ENCODE results near the gene RNF135.
"Not testable (repeated sequence)": the region's sequence is repeated elsewhere in the genome, so short reads cannot be mapped to it uniquely, and the experiment has no call there.

RNF135 gene

GRCh38 chr17:30956764-30957374 lies 14.0 kb upstream of the RNF135 start:
- no peak for DNase-seq

- no peak for DNase-seq
Observed at GRCh38 chr17:30957741-30958140, 13.1 kb upstream of the RNF135 start.

DNA sequence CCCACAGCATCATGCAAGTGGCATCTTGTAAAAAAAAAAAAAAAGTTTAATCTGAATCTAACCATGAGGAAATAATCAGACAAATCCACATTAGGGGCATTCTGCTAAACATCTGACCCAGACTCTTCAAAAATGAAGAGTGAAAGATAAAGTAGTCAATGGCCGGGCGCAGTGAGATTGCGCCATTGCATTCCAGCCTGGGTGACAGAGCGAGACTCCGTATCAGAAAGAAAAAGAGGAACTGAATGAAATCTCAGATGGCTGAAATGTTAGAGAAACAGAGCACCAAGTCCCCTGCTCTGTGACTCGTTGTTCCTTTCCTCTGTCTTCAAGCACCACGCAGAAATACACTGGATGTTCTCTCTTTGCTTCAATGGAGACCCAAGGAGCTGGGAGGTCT lies 12.7 kb upstream of the RNF135 start:
- no peak for DNase-seq

DNA sequence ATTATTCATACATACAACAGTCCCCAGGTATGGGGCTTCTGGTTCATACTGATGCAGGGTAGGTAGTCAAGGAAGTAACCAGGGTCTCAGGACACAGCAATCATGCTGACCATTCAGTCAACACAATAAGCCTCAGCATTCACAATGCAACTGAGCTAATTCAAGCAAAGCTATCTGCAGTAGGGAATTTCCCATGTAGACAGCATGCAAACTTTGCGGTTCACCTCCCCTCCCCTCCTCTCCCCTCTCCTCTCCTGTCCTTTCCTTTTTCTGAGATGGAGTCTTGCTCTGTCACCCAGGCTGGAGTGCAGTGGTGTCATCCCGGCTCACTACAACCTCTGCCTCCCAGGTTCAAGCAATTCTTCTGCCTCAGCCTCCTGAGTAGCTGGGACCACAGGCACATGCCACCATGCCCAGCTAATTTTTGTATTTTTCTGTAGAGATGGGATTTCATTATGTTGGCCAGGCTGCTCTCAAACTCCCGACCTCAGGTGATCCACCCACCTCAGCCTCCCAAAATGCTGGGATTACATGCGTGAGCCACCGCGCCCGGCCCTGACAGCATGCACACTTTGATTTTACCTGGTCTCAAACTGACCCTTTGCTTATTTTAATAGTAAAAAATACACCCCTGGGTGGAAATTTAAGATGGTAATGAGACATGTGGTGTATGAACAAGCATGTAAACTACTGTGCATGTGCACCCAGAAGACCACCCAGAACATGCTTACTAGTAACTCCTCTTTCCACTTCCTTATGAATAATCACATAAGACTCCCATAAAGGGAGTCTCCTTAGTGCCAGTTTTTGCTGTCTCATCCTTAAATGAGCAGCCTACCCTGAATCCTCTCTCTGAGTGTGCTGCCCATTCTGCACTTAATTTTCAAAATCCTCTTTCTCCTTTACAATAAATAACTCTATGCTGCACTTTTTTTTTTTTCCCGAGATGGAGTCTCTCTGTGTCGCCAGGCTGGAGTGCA lies 9.3 kb upstream of the RNF135 start:
- DNase-seq = no peak

DNA sequence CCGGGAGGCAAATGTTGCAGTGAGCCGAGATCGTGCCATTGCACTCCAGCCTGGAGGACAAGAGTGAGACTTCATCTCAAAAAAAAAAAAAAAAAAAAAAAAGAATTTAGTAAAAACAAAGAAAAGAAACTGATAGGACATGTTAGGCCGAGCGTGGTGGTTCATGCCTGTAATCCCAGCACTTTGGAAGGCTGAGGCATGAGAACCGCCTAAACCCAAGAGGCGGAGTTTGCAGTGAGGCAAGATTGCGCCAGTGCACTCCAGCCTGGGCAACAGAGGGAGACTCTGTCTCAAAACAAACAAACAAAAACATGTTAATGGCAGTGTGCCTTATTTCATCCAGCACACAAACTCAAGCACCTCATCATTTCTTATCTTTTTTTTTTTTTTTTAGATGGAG lies 6.5 kb upstream of the RNF135 start:
- not testable (repeated sequence) for DNase-seq

- DNase-seq = no peak
Observed at GRCh38 chr17:30964876-30965275, 6.0 kb upstream of the RNF135 start.

DNA sequence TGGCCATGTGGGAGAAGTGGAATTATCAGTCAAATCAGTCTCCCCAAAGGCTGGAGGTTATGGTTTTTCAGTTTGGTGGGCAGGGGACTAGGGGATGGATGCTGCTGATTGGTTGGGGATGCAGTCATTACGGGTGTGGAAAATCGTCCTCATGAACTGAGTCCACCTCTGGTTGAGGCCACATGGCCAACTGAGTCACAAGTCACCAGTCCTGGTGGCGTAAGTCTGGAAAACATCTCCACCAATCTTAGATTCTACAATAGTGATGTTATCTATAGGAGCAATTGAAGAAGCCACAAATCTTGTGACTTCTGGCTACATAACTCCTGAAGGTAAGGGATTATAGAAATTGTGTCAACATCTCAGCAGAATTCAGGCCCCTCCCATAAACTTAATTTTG lies 5.2 kb upstream of the RNF135 start:
- DNase-seq = no peak

GRCh38 chr17:30967911-30968310 lies 2.9 kb upstream of the RNF135 start:
- DNase-seq = not testable (repeated sequence)

DNA sequence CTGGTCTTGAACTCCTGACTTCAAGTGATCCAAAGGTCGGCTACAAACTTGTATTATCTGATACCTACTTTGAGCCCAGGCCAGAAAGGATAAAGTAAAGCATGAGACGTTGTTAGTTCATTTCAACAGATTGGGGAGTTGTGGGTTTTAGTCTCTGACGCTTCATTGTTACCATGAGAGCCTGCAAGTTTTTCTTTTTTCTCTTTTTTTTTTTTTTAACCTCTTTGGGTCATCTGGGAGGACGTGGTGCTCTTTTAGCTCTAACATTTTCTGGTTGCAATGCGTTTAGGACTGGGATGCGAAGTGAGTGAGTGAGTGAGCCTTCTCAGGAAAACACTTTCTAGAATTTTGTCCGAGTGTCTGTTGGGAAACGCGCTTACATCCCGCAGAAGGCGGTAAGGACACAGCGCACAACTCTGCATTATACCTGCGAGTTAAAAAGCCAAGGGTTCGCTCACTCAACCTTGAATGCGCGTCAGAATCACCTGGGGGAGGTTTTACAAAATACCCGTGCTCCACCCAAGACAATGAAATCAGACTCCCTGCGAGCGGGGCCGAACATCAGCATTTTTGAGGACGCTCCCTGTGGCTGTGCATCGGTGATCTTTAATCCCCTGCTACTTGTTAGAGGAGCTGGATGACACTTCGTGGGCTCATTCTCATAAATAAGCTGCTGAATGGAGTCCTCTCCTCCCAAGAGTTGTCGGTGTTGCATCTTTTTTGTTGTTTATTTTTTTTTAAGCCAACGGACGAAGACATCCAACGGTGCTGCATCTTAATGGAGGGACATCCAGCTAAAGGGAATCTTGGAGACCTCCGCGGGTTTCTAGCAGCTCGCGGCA lies 629 bp upstream of the RNF135 start:
- DNase-seq = no peak

DNA sequence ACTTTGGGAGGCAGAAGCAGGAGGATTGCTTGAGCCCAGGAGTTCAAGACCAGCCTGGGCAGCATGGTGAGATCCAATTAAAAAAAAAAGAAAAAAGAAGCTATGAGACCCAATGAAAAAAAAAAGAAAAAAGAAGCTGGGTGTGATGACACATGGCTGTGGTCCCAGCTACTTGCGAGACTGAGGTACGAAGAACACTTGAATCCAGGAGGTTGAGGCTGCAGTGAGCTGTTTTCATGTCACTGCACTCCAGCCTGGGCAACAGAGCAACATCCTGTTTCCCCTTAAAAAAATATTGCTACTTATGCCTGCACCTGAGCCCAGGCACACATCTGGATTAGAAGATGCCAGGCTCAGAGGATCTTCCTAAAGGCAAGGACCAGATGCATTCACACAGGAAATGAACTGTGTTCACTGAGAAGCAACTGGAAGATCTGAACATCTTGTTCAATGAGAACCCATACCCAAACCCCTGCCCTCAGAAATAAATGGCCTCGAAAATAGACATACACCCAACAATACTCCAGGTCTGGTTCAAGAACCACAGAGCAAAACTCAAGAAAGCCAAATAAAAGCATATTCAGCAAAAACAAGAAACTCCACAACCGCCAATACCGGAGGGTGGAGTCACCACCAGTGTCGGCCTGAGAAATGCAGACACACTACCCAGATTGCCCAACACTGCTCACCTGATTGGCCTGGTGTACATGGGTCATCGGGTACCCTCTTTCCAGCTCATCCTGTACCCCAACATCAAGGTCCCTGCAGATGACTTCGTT lies 4.4 kb downstream of the RNF135 start:
- no peak for DNase-seq

DNA sequence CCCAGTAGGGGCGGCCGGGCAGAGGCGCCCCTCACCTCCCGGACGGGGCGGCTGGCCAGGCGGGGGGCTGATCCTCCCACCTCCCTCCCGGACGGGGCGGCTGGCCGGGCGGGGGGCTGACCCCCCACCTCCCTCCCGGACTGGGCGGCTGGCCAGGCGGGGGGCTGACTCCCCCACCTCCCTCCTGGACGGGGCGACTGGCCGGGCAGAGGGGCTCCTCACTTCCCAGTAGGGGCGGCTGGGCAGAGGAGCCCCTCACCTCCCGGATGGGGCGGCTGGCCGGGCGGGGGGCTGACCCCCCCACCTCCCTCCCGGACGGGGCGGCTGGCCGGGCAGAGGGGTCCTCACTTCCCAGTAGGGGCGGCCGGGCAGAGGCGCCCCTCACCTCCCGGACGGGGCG lies 9.1 kb downstream of the RNF135 start:
- DNase-seq = not testable (repeated sequence)

GRCh38 chr17:30981531-30982519 lies 11.0 kb downstream of the RNF135 start:
- no peak for DNase-seq

DNA sequence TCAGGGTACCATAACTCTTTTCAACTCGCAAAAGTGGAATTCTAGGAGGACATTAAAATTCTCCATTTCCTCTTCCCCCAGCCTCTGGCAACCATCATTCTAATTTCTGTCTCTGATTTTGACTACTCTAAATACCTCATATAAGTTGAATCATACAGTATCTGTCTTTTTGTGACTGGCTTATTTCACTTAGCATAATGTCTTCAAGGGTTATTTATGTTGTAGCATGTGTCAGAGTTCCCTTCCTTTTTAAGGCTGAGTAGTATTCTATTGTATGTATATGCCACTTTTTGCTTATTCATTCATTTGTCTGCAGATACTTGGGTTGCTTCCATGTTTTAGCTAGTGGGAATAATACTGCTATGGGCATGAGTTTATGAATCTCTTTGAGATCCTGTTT lies 12.0 kb downstream of the RNF135 start:
- DNase-seq = no peak

DNA sequence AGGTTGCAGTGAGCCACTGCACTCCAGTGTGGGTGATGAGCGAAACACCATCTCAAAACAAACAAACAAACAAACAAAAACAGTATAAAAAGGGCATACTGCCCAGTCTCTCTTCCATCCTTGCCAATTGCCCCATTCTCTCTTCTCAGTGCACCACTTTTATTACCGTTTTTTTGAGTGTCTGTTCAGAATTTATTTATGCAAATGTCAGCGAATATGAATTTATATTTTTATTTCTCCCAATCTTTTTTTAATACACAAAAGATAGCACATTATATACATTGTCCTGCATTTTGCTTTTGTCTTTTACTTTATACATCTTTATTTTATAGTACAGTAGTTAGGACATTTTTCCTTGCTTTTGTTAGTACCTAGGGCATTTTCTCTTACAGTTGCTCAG lies 19.6 kb downstream of the RNF135 start:
- no peak for DNase-seq

DNA sequence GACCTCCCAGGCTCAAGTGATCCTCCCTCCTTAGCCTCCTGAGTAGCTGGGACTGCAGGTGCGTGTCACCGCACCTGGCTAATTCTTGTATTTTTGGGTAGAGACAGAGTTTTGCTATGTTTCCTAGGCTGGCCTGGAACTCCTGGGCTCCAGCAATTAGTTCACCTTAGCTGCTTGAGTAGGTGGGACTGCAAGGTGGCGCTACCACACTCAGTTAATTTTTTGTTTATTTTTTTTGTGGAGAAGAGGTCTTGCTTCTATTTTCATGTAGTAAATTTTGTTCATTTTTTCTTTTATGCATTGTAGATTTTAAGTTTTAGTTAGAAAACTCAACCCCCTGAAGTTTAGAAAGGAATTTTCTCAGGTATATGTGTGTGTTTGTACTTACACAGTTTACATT lies 21.7 kb downstream of the RNF135 start:
- no peak for DNase-seq

DNA sequence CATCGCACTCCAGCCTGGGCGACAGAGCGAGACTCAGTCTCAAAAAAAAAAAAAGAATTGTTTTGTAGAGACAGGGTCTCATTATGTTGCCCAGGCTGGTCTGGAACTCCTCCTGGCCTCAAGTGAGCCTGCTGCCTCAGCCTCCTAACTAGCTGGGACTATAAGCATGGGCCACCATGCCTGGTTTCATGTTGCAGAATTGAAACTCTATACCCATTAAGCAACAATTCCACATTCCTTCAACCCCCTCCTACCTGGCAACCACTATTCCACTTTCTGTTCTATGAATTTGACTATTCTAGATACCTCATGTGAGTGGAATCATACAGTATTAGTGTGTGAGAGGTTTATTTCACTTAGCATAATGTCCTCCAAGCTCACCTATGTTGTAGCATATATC lies 24.5 kb downstream of the RNF135 start:
- DNase-seq = no peak

DNA sequence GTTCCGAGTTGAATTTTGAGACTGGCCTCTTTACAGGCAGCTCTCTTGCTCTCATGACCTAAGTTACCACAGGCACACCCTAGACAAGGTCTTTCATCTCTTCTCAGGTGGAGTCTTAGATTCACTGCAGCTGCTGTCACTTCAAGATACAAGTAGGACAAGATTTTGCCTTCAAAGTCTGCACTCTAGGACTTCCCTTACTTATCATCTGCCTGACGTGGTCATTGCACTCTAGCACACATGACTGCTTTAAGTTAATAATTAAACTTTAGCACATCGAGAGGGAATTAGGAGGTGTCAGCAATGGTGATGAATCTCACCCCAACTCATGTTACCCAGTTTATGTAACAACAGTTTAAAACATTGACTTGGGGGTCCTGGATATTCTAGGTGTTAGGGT lies 25.6 kb downstream of the RNF135 start:
- DNase-seq = no peak

- no peak for DNase-seq
Observed at GRCh38 chr17:30997270-30997669, 26.4 kb downstream of the RNF135 start.

DNA sequence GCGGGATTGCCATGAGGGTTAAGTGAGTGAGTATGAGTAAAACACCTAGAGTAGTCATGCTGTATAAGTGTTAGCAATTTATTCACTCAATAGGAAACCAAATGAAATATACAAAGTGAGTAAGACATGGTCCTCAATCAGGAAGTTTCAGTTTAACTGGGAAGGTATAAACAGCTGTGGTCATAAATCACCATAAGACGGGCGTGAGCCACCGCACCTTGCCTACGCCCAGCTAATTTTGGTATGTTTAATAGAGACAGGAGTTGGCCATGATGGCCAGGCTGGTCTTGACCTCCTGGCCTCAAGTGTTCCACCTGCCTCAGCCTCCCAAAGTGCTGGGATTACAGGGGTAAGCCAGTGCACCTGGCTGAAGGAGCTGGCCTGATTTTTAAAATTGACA lies 27.0 kb downstream of the RNF135 start:
- DNase-seq = no peak

GRCh38 chr17:31002047-31002446 lies 31.2 kb downstream of the RNF135 start:
- DNase-seq = no peak

- DNase-seq = no peak
Observed at GRCh38 chr17:31003225-31003866, 32.5 kb downstream of the RNF135 start.

Measured in cerebellar nuclear complex (tissue), 1 donor.